NCI-H446 (cell line): ENCODE measurements around the gene XYLB.

Experiments used
- DNase-seq, 2 experiments: peaks; one replicate each; lab custom pipeline; 2025; lab: John Stamatoyannopoulos, UW

Gene XYLB

DNA sequence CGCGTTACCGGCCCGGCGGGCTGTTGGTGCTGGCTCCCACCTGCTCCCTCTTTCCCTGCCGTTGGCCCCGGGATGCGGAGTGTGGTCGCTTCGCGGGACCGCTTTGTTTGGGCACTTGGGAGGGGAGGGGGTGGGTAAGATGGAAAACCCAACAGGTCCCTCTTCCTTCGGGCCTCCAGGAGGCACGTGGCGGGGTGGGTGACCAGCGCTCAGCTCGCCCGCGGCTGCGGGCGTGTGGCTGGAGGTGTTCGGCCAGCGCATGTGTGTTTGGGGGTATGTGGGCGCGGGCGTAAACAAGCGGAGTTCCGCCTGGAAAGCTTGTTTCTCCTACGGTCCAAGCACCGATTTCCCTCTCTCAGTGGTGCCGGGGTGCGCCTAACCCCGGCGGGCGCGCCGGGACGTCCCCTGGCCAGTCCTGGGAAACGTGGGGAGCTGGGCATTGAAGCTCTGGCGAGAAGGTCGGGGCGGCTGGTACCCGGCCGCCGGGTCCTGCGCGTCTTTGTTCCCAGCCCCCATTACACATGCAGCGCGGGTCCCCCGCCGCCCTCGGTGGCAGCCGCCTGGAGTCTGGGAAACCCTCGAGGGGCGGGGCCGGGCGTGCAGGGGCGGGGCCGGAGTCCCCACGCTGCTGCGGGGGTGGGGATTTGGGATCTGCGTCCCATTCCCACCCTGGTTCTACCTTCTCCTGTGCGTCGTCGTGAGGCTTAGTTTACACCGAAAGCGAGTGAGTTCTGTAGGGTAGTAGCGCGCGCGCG lies 108.5 kb downstream of the XYLB start:
- peak; percentile 6 to 54 for DNase-seq

DNA sequence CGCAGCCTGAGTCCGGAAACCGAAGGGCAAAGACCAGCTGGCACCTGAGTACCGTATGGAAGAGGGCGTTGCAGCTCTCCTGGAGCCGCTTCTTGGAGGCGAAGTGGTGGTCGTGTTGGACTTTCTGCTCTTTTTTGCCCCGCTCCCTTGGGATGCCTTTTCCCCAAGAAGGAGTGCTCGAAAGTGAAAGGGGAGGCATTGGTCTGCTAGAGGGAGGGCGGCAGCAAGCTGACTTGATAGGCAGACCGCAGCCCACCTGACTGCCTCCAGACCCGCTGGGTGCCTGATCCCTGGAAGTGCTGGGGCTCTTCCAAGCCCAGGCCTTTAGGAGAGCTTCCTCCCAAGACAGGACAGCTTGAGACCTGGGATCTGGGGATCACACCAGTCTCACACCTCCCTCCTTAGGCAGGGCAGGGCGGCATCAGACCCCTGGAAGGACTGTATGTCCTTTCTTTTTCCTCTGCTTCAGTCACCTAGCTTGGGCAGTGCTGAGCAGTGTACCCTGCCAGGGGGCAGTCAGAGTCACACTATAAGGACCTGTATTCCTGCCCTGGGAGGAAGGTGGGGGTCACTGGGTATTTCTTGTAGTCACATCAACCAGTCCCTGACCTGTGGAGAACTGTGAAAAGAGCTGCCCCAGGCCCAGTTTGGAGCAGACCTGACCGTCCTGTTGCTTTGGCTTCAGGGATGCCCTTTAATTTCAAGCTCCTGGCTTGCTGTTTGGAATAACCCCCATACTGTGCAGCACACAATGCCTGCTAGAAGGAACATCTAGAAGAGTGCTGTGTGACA lies 109.2 kb downstream of the XYLB start:
- DNase-seq: no peak

DNA sequence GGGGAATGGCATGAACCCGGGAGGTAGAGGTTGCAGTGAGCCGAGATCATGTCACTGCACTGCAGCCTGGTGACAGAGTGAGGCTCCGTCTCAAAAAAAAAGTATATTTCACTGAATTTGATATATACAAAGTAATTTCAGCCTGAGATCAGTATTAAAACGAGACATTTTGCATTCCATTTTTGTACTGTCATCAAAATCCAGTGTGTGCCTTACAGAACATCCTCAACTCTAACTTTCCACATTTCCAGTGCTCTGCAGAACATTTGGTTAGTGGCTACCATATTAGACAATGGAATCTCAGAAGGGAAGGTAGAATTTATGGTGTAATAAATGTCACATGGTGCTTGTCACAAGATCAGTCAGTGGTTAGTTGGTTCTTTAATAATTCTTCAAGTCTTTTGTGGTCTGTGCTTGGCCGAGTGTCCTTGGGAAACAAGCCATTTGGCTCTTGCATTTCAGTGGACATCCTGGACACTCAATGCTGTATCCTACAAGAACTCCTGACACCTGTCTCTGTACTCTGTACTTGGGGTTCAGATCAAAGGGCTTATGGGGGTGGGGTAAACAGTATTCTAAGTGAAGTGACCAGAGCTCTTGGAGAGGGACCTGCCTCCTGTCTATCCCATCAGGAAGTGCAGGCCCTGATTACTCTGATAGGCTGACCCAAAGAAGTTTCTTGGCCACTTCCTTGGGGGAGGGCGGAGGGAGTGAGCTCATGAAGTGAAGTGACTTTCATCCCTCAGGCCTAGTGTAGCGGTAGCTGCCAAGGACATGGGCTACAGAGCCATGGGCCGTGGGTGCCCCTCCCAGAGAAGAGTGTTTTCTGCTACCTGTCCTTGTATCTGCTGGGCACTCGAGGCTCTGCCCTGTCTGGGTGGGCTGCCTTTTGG lies 110.8 kb downstream of the XYLB start:
- no peak for DNase-seq

GRCh38 chr3:38458796-38459498 lies 112.4 kb downstream of the XYLB start:
- no peak for DNase-seq

DNA sequence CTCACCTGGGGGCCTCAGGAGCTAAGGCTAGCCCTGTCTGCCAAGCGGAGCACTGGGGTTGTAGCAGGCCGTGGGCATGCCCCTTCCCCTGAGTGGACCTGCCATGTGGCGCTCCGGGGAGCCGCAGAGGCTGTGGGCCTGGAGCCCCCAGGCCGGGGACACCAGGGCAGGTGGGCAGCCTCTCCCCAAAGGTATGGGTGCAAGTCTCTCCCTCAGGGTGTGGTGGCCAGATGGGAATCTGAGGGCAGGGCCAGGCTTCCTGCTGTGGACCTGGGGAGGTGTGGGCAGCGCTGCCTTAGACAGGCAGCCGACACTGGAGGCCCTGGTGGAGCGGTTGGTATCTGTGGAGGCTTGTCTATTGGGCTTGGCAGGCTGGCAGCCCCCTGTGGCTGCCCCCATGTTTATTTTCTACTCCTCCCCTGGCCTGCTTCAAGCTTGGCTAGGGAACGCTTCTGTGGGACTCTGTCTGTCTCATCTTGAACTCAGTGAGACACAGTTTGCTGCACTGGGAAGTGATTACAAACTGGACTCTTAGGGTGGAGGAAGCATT lies 113.0 kb downstream of the XYLB start:
- DNase-seq: no peak

DNA sequence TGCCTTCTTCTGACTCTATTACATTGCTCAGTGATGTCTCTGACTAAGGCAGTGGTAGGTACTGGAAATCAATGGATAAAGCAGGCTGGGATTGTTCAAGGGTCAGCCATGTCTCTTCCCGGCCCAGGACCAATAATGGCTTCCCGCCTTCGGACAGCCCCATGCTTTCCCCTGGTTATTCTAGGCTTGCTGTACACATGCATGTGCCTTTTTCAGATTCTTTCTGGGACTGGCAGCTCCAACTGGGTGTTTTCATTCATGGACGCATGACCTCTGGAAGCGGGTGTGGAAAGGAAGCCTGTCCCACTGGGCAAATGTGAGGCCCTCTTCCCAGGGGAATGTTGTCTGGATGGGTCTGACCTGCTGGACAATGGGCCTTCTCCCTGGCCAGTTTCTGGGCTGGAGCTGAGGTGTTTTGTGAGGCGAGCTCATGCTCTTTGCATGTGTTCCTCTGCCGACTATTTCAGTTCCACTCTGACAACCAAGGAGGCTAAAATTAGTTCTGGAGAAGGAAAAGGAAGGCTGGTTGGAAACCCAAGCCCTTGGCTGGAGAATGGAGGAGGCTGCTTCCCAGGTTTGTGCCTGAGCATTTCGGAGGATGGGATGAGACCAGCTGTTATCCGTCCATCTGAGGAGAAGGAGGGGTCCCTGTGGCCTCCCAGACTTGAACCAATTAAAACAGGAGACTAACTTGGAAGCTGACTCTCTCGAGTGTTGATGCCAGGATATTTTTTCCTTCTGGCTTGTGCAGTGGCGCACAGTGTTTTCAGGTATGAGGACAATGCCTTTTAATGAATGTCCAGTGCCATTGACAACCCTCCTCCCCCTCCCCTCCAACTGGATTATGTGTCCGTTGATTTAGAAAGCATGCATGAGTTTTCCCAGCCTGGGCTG lies 114.0 kb downstream of the XYLB start:
- no peak for DNase-seq
